Testis (tissue), 2 donors: ENCODE measurements around the gene TMEM8B.

Experiments used
- CTCF ChIP-seq, 3 experiments: fragments of 450-650 bp in 2 of 3; fragments of 200-600 bp in 1 of 3; sonication (generic) in 1 of 3; IDR thresholded peaks; one replicate each; pipeline ENCODE4 v1.5.1; 2016 to 2019; ENCODE audit warnings: antibody characterized with exemption in 3 of 3, mild to moderate bottlenecking in 2 of 3, moderate library complexity in 1 of 3
- POLR2A ChIP-seq: fragments of 450-650 bp; IDR thresholded peaks from one replicate; pipeline ENCODE4 v1.6.1; 2017; ENCODE audit warnings: antibody characterized with exemption, mild to moderate bottlenecking, moderate library complexity

- TF ChIP-seq CTCF (IDR thresholded peaks at IDR 0.05) (no peak), POLR2A (no peak)
Measured at GRCh38 chr9:35907711-35908503, 78.9 kb downstream of the TMEM8B start.
